Stimulated activated CD8-positive, alpha-beta memory T cell treated with anti-CD3 and anti-CD28 coated beads, Interleukin-12 subunit alpha, Interleukin-12 subunit beta, amount 100 ng/mL, for 1 hour (primary cell): ENCODE measurements around the gene TKTL1.
"Not testable (repeated sequence)": the region's sequence is repeated elsewhere in the genome, so short reads cannot be mapped to it uniquely, and the experiment has no call there.

Experiments
- DNase-seq: peaks from one replicate; pipeline ENCODE4 v3.0.0-alpha.2; 2020; ENCODE audit warnings: low read depth

Gene TKTL1

GRCh38 chrX:154309041-154309775, 13.6 kb downstream of the TKTL1 start:
- no peak for DNase-seq

GRCh38 chrX:154310616-154311536, 15.3 kb downstream of the TKTL1 start:
- DNase-seq: no peak

GRCh38 chrX:154312116-154312515, 16.5 kb downstream of the TKTL1 start:
- no peak for DNase-seq

GRCh38 chrX:154313147-154313546, 17.6 kb downstream of the TKTL1 start:
- DNase-seq: no peak

- no peak for DNase-seq
Observed at GRCh38 chrX:154315416-154315815, 19.8 kb downstream of the TKTL1 start.

GRCh38 chrX:154317391-154317995, 21.9 kb downstream of the TKTL1 start:
- no peak for DNase-seq

GRCh38 chrX:154320406-154320805, 24.8 kb downstream of the TKTL1 start:
- DNase-seq: no peak

GRCh38 chrX:154321152-154321551, 25.6 kb downstream of the TKTL1 start:
- no peak for DNase-seq

- no peak for DNase-seq
Observed at GRCh38 chrX:154321594-154321993, 26.0 kb downstream of the TKTL1 start.

GRCh38 chrX:154322890-154323289, 27.3 kb downstream of the TKTL1 start:
- no peak for DNase-seq

- no peak for DNase-seq
Observed at GRCh38 chrX:154323537-154323936, 27.9 kb downstream of the TKTL1 start.

- DNase-seq: no peak
Observed at GRCh38 chrX:154325541-154325940, 29.9 kb downstream of the TKTL1 start.

- no peak for DNase-seq
Observed at GRCh38 chrX:154327038-154327820, 31.6 kb downstream of the TKTL1 start.

- DNase-seq: no peak
Observed at GRCh38 chrX:154328646-154329045, 33.1 kb downstream of the TKTL1 start.

GRCh38 chrX:154329294-154329693, 33.7 kb downstream of the TKTL1 start:
- DNase-seq: no peak

- no peak for DNase-seq
Observed at GRCh38 chrX:154332561-154332960, 37.0 kb downstream of the TKTL1 start.

GRCh38 chrX:154333116-154333515, 37.5 kb downstream of the TKTL1 start:
- no peak for DNase-seq

- DNase-seq: no peak
Observed at GRCh38 chrX:154333837-154334271, 38.3 kb downstream of the TKTL1 start.

GRCh38 chrX:154334496-154334895, 38.9 kb downstream of the TKTL1 start:
- no peak for DNase-seq

GRCh38 chrX:154341399-154342298, 46.1 kb downstream of the TKTL1 start:
- not testable (repeated sequence) for DNase-seq

GRCh38 chrX:154343063-154343462, 47.5 kb downstream of the TKTL1 start:
- not testable (repeated sequence) for DNase-seq
